Rectal smooth muscle tissue (tissue), 1 donor: Measurements from ENCODE around the gene MSS51.

Experiments used
- H3K27ac ChIP-seq: one replicate; pipeline ENCODE4 v1.7.0; 2013; ENCODE audit warnings: low read depth, low read length, inconsistent platforms
- H3K27me3 ChIP-seq: one replicate; pipeline ENCODE4 v1.7.0; 2013; ENCODE audit warnings: low read length; ENCODE audit not compliant: control insufficient read depth, insufficient read depth
- H3K36me3 ChIP-seq: one replicate; pipeline ENCODE4 v1.7.0; 2013; ENCODE audit warnings: low read length; ENCODE audit not compliant: control insufficient read depth, insufficient read depth
- H3K4me1 ChIP-seq: one replicate; pipeline ENCODE4 v1.7.0; 2013; ENCODE audit warnings: low read length; ENCODE audit not compliant: control insufficient read depth, insufficient read depth
- H3K4me3 ChIP-seq: one replicate; pipeline ENCODE4 v1.7.0; 2013; ENCODE audit warnings: low read length
- H3K9ac ChIP-seq: one replicate; pipeline ENCODE4 v1.7.0; 2013; ENCODE audit warnings: low read length

MSS51 gene

GRCh38 chr10:73433538-73433867 lies at the start of gene MSS51:
TSS of gene MSS51 (minus strand) at chr10:73433561. CDS start at chr10:73428284, 5,277 bp downstream.
- no peaks in the 10 kb centered on the region for H3K4me1 ChIP-seq
- no peaks in the 10 kb centered on the region for H3K27me3 ChIP-seq
- H3K4me3 ChIP-seq, result no peak within 1 kb of the TSS
- H3K36me3 ChIP-seq, result no peaks in the 10 kb centered on the region
- no peak within 1 kb of the TSS for H3K9ac ChIP-seq
- no peak within 1 kb of the TSS for H3K27ac ChIP-seq

- Histone ChIP-seq H3K4me1 (no peaks in the 10 kb centered on the region), H3K27ac (no peak overlapping the region), H3K27me3 (no peaks in the 10 kb centered on the region), H3K36me3 (peaks cover 11% of the 10 kb centered on the region), H3K4me3 (no peak overlapping the region), H3K9ac (no peak overlapping the region)
Measured at GRCh38 chr10:73480158-73480557, 46.8 kb upstream of the MSS51 start.

- Histone ChIP-seq H3K9ac (no peak overlapping the region), H3K4me1 (no peaks in the 10 kb centered on the region), H3K36me3 (peaks cover 11% of the 10 kb centered on the region), H3K27ac (no peak overlapping the region), H3K4me3 (no peak overlapping the region), H3K27me3 (no peaks in the 10 kb centered on the region)
Measured at GRCh38 chr10:73478636-73479035, 45.3 kb upstream of the MSS51 start.

- Histone ChIP-seq H3K36me3 (peaks cover 20% of the 10 kb centered on the region), H3K9ac (no peak overlapping the region), H3K4me3 (no peak overlapping the region), H3K27me3 (no peaks in the 10 kb centered on the region), H3K27ac (no peak overlapping the region), H3K4me1 (no peaks in the 10 kb centered on the region)
Measured at GRCh38 chr10:73471226-73471625, 37.9 kb upstream of the MSS51 start.

GRCh38 chr10:73469579-73469978 lies 36.2 kb upstream of the MSS51 start:
- Histone ChIP-seq H3K27me3 (no peaks in the 10 kb centered on the region), H3K4me3 (no peak overlapping the region), H3K4me1 (no peaks in the 10 kb centered on the region), H3K36me3 (peaks cover 17% of the 10 kb centered on the region), H3K9ac (no peak overlapping the region), H3K27ac (no peak overlapping the region)

- Histone ChIP-seq H3K27ac (no peak overlapping the region), H3K27me3 (no peaks in the 10 kb centered on the region), H3K9ac (no peak overlapping the region), H3K36me3 (peaks cover 17% of the 10 kb centered on the region), H3K4me1 (no peaks in the 10 kb centered on the region), H3K4me3 (no peak overlapping the region)
Measured at GRCh38 chr10:73467206-73467605, 33.8 kb upstream of the MSS51 start.

GRCh38 chr10:73465978-73466726 lies 32.8 kb upstream of the MSS51 start:
- Histone ChIP-seq H3K36me3 (peaks cover 10% of the 10 kb centered on the region), H3K4me3 (no peak overlapping the region), H3K4me1 (no peaks in the 10 kb centered on the region), H3K9ac (no peak overlapping the region), H3K27ac (no peak overlapping the region), H3K27me3 (no peaks in the 10 kb centered on the region)

- H3K9ac ChIP-seq, result no peak overlapping the region
- no peaks in the 10 kb centered on the region for H3K27me3 ChIP-seq
- H3K4me3 ChIP-seq, result no peak overlapping the region
- no peak overlapping the region for H3K27ac ChIP-seq
- no peaks in the 10 kb centered on the region for H3K36me3 ChIP-seq
- H3K4me1 ChIP-seq, result no peaks in the 10 kb centered on the region
Measured at GRCh38 chr10:73460897-73461296, 27.5 kb upstream of the MSS51 start.

GRCh38 chr10:73459683-73460314 lies 26.4 kb upstream of the MSS51 start:
- H3K36me3 ChIP-seq, result no peaks in the 10 kb centered on the region
- H3K4me3 ChIP-seq, result no peak overlapping the region
- no peaks in the 10 kb centered on the region for H3K4me1 ChIP-seq
- H3K27me3 ChIP-seq, result no peaks in the 10 kb centered on the region
- H3K9ac ChIP-seq, result no peak overlapping the region
- H3K27ac ChIP-seq, result no peak overlapping the region

- H3K27ac ChIP-seq, result no peak overlapping the region
- no peak overlapping the region for H3K9ac ChIP-seq
- H3K27me3 ChIP-seq, result no peaks in the 10 kb centered on the region
- H3K4me1 ChIP-seq, result no peaks in the 10 kb centered on the region
- no peak overlapping the region for H3K4me3 ChIP-seq
- H3K36me3 ChIP-seq, result no peaks in the 10 kb centered on the region
Measured at GRCh38 chr10:73456187-73456890, 23.0 kb upstream of the MSS51 start.

GRCh38 chr10:73449113-73449512 lies 15.8 kb upstream of the MSS51 start:
- Histone ChIP-seq H3K4me3 (no peak overlapping the region), H3K9ac (no peak overlapping the region), H3K27me3 (no peaks in the 10 kb centered on the region), H3K36me3 (peaks cover 4% of the 10 kb centered on the region), H3K27ac (no peak overlapping the region), H3K4me1 (no peaks in the 10 kb centered on the region)

GRCh38 chr10:73448384-73448783 lies 15.0 kb upstream of the MSS51 start:
- Histone ChIP-seq H3K27me3 (no peaks in the 10 kb centered on the region), H3K4me3 (no peak overlapping the region), H3K36me3 (peaks cover 4% of the 10 kb centered on the region), H3K9ac (no peak overlapping the region), H3K27ac (no peak overlapping the region), H3K4me1 (no peaks in the 10 kb centered on the region)
